Activated CD4-positive, CD25-positive, alpha-beta regulatory T cell (primary cell): Measurements from ENCODE around the gene RAB7B.
"Not testable (repeated sequence)": the region's sequence is repeated elsewhere in the genome, so short reads cannot be mapped to it uniquely, and the experiment has no call there.

Experiments
- DNase-seq, 4 experiments: peaks; one replicate each; lab custom pipeline; 2025; lab: John Stamatoyannopoulos, UW

RAB7B gene

DNA sequence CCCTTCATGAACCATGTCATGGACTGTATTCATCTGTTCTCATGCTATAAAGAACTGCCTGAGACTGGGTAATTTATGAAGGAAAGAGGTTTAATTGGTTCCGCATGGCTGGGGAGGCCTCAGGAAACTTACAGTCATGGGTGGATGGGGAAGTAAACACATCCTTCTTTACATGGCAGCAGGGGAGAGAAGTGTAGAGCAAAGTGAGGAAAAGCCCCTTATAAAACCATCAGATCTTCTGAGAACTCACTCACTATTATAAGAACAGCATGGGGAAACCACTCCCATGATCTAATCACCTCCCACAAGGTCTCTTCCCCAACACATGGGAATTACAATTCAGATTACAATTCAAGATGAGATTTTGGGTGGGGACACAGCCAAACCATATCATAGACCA lies 6.6 kb downstream of the RAB7B start:
- not testable (repeated sequence) for DNase-seq

DNA sequence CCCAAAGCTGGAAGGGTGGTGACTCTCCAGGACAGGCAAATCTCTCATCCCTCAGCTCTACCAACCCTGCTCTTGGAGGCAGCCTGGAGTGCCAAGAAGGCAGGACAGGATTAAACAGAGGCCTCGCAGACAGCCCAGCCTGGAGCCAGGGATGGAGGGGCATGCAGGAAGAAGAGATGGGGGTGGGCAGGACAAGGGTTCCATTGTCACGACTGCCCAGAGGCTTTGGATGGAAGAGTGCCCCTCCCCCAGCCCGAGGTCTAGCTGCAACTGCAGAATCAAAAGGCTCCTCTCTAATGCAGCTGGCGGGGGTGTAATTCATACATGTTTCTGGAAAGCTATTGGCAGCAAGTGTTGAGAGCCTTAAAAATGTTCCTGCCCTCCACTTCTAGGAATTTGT lies 8.8 kb downstream of the RAB7B start:
- DNase-seq = no peak

DNA sequence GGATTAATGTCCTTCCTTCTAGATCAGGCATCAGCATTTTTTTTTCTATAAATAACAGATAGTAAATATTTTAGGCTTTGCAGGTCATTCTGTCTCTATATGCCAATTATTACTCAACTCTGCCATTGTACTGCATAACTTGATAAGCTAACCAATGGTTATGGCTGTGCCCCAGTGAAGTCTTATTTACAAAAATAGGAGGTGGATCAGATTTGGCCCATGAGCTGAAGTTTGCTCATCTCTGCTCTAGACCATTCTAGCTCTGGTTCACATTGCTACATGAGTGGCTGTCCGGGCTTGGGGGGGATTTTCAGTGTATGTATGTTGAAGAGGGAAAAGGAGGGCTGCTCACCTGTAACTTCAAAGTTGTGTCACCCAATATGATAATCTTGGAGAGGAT lies 10.1 kb downstream of the RAB7B start:
- no peak for DNase-seq

DNA sequence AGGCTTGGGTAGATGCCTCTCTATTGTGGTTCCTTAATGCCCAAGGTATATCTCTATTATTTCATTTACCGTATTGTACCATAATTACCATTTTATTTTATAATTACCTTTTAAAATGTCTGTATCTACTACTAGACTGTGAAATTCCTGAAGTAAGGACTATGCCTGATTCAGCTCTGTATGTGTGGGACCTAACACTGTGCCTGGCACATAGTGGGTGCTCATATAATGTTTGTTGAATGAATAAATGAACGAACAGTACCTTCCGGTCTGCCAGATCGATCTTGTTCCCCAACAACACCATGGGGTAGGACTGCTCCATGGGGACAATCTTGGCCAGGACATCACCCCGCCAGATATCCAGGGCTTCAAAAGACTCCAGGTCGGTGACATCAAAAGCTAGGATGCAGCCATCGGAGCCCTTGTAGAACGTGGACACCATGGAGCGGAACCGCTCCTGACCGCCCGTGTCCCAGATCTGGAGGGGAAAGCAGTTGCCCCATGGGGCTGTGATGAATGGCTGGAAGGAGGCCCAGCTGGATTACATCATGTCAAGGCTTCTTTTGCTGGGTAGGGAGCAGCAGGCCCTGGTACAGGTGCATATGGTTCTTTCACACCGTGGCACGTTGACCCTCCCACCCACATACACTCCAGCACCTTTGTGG lies 10.8 kb downstream of the RAB7B start:
- DNase-seq = no peak

DNA sequence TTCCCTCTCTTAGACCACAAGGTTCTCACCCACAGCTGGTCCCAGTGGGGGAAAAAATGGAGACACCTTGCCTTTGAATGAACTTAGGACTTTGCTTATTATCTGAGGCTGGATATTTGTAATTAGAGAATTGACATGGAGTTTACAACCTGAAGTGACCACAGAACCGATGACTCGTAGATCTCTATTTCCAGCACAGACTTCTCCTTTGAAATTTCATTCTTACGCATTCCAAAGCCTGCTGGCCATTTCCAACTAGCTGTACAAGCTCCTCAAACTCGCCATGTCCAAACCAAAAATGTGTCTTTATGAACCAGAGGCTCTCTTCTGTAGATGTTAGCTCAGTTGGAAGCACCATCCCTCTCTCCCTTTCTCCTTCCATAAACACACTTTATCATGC lies 12.0 kb downstream of the RAB7B start:
- DNase-seq = no peak

DNA sequence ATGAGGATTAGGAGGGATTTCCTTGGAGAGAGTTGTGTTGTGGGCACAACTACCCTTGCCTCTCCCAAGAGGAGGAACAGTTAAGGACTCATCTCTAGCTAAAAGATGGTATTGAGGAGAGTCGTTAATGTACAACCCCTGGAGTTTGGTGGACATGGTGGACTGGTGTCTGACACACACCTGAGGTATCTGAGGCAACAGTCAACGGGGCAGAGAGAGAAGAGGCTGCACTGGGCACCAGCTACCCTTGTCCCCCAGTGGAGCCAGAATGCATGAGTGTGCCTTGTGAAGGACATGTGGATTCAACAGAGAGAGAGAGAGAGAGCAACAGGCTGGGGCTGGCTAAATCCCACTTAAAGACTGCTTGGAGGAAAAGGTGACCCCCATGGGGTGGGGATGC lies 13.0 kb downstream of the RAB7B start:
- no peak for DNase-seq

DNA sequence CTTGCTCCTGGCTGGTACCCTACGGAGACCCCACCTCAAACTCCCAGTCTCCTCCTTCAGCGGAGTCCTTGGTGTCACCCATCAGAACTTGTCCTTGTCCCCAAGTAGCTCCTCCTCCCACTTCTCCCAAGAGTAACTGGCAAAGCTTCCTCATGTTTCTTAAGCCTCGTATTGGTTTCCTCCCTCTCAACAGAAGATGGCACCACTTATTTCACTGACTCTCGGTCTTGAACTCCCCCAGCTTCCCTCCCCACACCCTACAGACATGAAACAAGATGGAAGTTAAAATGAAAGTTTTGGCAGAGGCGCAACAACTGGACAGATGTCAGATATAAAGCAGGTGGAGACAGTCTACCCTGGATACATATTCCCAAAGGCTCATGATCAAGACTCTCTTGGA lies 13.4 kb downstream of the RAB7B start:
- DNase-seq = no peak

DNA sequence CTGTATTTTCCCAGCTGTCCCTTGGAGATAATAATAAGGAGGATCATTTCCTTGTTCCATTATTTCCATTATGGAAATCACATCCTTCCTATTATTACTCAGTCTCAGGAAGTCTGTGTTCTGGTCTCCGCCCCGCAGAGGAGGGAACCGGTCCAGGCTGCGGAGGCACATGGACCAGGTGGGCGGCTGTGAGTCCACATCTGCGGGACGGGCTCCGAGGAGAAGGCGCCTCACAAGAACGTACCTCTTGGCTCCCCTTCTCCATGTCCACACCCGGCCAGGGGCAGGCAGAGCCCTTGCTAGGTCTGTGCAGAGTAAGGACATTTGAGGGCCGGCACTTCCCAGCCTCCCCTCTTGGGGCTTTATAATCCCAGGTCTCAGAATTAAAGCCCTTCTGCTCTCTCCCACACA lies 14.6 kb downstream of the RAB7B start:
- DNase-seq = no peak

DNA sequence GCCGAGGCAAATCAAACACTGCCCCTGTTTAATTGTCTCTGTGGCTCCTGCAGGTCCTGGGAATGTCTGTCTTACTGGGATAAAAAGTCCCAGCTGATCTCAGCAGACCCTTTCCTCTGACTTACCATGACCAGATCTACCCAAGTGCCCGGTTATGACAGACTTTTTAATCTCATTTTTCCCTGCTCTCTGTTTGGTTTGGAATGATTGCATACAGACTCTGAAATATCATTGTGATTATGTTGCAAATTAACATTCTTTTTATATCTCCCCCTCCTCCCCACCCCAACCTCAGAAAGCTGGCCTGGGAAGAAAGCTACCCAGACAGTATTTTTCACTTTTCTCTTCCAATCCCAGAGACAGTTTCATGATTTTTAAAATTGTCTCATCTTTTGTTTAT lies 16.3 kb downstream of the RAB7B start:
- DNase-seq = no peak

DNA sequence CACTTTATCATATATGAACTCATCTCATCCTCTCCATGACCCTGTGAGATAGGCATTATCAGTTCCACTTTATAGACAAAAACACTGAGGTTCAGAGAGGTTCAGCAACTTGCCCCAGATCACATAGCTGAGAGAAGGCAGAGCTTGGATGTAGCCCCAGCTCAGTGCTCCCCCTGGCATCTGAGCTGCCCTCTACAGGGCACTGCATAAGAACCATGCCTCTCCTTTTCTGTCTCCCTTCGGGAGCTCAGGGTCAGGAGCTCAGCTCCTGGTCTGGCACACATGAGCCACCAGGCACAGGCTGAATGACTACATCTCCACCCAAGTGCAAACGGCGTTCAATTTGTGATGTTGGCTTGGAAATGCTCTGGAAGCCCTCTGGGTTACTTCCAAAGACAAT lies 16.9 kb downstream of the RAB7B start:
- no peak for DNase-seq

DNA sequence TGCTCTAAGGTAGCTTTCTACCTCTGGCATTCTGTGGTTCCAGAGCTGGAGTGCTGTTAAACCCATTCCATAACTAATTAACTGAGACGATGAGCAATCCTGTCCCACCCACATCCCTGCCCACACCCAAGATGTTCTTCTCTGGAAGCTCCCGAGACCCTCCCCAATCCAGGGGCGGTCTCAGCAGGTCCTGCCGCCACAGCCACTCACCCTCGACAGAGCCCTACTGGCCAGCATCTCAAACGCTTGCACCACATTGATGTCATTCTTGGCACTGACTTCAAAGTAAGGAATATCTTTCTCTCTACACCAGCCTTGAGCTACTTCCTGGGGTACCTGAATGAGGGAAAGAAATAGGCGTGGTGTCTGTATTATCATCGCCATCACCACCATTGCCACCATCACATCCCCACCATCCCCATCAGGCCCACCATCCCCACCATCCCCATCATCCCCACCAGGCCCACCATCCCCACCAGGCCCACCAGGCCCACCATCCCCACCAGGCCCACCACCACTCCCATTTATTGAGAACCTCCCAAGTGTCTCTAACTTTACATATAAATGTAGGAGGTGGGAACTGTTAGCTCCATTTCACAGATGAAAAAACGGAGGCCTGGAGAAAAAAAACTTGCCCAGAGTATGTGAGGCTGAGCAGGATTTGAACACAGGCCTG lies 17.7 kb downstream of the RAB7B start:
- DNase-seq = no peak

DNA sequence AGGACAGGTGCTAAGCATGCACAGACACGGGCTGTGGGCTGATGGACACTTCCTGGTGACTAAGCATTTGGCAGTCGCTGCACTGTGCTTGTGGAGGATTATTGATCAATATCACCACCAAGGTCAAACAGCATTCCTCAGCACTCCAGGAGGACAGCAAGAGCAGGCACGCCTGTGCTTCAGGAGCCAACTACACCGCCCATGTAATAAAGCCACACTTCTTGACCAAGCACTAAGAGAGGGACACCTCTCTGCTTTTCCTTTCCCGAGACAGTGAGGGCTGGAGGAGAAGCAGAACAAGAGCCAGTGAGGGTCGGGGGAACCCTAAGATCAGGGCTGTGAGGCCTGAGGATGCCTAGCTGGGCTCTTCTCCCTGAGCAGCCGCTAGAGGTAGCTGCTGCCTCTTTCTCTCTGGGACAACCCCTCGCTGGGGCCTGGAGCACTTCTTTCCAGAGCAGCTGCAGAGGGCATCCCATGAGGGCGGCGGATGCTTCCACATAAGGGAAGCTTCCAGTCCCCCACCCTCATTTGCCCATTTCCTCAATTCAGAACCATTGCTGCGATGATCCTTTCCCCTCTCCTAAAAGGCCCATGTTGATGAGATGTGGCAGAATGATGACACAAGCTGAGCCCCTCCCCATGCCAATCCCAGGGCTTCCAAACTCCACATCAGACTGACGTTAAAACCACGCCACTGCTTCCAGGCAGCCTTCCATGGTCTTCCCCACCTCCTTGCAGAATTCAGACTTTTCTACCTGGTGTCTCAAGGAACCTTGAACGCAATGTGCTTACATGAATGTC lies 19.1 kb downstream of the RAB7B start:
- no peak for DNase-seq

DNA sequence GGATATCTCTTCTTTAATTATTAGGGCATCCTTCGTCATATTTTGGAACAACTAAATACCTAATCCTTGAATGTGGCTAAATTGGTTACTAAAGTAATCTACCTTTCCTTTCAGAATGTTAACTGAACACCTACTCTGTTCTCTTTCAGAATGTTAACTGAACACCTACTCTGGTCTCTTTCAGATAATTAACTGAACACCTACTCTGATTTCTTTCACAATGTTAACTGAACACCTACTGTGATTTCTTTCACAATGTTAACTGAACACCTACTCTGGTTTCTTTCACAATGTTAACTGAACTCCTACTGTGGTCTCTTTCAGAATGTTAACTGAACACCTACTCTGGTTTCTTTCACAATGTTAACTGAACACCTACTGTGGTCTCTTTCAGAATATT lies 21.9 kb downstream of the RAB7B start:
- DNase-seq = no peak

DNA sequence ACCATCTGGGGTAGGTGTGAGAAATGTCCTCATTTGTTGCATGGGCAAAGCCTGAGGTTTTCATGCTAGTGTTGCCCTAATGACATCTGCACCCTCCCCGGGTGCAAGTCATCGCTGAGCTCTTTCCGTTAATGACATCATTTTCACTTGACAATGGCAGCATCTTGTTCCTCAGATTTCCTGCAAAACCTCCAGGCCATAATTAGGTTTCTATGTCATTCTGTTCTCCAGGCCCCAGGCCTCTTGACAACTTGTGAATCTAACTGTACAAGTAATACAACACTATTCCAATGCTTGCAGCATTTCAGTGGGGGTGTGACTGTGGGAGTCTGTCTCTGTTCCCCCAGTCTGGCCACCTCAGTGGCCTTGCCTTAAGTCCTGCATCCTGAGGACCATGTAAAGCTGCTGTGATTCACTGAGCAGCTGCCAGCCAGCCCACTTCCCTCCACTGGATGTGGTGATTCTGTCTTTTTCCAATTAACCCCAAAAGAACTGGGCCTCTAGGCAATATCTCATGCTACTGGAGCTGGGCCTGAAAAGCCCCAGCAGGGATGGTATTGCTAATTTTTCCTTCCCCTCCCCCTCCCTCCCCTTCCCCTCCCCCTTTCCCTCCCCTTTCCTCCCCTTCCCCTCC lies 22.8 kb downstream of the RAB7B start:
- DNase-seq = no peak

DNA sequence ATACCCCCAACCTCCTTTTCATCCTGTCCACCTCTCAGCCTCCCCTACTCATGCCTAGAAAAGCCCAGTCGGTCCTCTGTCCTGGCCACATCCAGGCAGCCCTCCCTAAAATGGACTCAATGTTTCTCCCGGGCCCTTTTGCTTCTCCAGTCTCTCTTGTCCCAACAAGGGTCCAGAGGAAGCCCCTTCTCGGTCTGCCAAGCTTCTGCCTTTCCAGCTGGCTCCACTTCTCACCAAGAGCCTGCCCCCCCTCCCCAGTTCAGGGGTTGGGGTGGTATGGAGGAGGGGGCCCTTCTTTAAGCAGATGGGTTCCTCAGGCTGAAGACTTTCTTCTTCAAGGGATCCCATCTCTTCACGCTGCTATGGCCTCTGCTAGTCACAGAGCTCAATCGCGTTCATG lies 23.9 kb downstream of the RAB7B start:
- DNase-seq = no peak

DNA sequence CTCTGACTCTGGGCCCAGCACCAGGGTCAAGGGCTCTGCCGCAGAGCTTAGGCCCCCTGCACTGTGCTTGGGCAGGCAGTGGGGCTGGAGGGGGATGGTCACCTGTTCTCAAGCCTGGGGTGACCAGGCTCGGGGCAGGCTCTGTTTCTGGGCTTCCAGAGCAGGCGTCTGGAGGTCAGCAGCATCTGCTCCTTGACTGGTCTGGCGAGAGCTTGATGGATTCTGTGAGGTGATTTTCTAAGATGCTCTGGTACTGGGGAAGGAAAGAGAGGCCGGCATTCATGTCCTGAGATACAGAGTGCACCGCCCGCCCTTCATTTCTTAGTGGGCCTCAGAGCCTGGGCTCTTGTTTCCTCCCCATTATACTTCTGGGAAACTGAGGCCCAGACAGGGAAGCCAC lies 24.5 kb downstream of the RAB7B start:
- DNase-seq = no peak

DNA sequence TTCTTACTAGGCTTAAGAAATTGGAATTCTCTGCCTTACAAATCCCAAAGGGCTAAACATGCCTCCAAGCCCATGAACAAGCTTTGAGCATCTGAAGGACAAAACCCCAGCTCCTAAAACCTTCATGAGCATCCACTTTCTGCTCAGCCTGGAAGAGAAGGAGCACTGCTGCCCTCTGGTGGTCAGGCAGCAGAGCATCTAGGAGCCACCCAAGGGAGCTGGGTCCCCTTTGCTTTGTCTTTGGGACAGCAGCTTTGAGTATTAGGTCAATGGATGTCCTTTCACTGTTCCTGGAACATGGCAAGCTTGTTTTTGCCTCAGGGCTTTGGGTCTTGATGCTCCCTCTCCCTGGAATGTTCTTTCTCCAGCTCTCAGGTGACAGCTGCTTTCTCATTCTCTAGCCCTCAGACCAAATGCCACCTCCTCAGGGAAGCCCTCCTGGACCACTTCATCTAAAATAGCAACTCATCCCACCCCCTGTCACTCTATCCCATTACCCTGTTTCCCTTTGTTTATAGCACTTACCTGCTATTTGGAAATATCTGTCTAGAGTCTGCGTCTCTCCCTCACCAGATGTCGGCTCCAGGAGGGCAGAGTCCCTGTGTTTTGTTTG lies 25.7 kb downstream of the RAB7B start:
- peak; percentile 53 to 65 (median 59) for DNase-seq

DNA sequence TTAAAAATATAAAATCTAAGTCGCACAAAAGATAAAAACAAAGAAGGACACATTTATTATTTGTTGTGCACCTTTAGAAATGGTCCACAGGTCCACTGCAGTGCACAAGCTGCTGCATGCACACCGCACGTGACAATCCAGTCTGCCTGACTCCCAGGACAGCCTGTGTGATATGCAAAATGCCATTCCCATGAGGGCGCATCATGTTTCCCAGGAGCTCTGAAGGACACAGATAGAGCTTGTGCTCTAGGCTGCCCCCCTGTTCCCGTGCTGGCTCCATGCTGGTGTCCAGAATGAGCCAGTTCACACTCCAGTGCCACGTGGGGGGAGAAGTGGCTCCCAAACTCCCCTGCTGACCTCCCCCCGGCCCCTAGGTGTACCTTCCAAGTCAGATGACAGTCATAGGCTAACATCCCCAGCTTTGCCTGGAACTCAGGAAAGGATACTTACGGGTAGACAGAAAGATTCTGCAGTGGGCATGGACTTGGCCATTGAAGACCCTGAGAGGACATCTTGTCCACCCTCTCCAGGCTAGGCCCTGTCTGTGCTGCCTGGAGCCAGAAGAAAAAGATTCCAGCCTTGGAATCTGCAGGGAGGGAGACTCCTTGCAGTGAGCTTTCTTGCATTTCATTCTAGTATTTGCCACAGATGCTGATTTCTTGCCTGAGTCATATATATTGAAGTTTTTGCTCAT lies 26.3 kb downstream of the RAB7B start:
- DNase-seq = no peak

DNA sequence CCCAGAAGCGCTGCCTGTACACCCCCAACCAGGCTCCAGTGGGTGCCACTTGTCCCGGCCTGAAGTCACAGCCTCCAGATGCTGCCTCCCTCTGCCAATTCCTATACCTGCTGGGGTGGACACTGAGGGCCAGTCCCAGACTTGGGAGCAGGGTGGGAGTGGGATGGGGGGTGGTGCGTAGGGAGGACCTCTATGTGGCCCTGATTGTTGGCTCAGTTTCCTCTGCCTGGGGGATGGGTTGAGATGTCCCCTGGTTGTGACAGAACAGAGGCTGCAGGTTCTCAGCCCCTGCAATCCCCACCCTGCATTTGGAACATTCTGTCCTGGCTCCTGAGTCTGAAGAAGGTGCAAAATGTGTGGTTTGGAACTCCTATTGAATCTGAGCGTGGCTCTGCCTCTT lies 27.2 kb downstream of the RAB7B start:
- DNase-seq = no peak

DNA sequence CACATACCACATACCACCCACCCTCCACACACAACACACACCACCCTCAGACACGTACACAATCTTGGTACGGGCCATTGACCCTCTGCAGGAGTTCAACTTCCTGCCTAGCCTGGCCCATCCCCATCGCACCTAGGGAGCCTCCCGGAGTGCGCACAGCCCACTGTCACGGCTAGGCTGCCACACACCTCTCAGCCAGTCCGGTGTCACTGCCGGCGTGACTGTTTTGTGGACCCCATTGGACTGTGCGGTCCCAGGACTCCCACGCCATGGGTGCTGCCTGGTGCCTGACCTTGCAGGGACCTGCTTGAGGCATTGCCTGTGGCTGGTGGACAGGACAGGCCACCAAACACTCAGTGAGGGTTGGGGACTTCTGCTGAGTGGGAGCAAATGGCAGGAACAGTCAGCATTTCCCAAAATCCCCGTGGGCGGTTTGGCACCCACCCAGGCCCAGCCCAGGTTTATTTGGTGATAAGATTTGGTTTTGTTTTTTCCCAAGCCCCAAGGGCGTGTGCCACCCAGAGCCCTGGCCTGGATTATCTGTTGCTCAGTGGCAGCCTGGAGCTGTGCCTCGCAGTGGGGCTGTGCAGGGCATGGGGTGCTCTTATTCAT lies 27.7 kb downstream of the RAB7B start:
- no peak for DNase-seq

DNA sequence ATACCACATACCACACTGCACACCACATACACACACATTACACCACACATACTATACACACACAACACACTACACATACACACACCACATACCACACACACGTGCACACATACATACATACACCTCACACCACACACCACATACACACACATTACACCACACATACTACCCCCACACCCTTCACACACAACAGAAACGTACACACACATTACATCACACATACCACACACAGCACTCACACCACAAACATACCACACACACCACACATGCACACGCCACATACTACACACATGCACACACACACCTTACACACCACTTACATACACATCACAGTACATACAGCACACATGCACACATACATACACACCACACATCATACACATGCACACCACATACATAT lies 28.5 kb downstream of the RAB7B start:
- no peak for DNase-seq
